Measurements from ENCODE around the gene APLNR.
"Not testable (repeated sequence)": the region's sequence is repeated elsewhere in the genome, so short reads cannot be mapped to it uniquely, and the experiment has no call there.

APLNR gene

GRCh38 chr11:57237204-57237681, at the start of gene APLNR:
TSS of gene APLNR (minus strand) at chr11:57237250. CDS start at chr11:57237004, 246 bp downstream.
- peak within 1 kb of the TSS in 4 of 21 experiments; percentile 14 to 61 (median 48) for H3K27ac ChIP-seq

GRCh38 chr11:57283231-57283990, 46.4 kb upstream of the APLNR start:
- peak overlapping the region in 9 of 21 experiments; percentile 20 to 67 (median 38) for H3K27ac ChIP-seq

More at GRCh38 chr11:57237204-57237681, at the start of gene APLNR:
- peak within 1 kb of the TSS; percentile 8 to 26 (median 14) for H3K4me3 ChIP-seq

GRCh38 chr11:57281546-57281945, 44.5 kb upstream of the APLNR start:
- not testable (repeated sequence) for H3K27ac ChIP-seq, H3K4me3 ChIP-seq

More at GRCh38 chr11:57283231-57283990, 46.4 kb upstream of the APLNR start:
- no peak overlapping the region for H3K4me3 ChIP-seq

GRCh38 chr11:57279116-57279515, 42.1 kb upstream of the APLNR start:
- H3K27ac ChIP-seq: peak overlapping the region in 2 of 21 experiments; percentile 0 to 63
- no peak overlapping the region for H3K4me3 ChIP-seq

- Histone ChIP-seq H3K27ac (peak overlapping the region in 6 of 21 experiments; percentile 0 to 84 (median 46)), H3K4me3 (no peak overlapping the region)
Measured at GRCh38 chr11:57278721-57279095, 41.7 kb upstream of the APLNR start.

GRCh38 chr11:57277845-57278720, 41.0 kb upstream of the APLNR start:
- no peak overlapping the region for H3K4me3 ChIP-seq
- H3K27ac ChIP-seq: peak overlapping the region in 18 of 21 experiments; percentile 2 to 84 (median 54)

- H3K27ac ChIP-seq: peak overlapping the region in 9 of 21 experiments; percentile 21 to 84 (median 63)
- no peak overlapping the region for H3K4me3 ChIP-seq
Measured at GRCh38 chr11:57276971-57277675, 40.1 kb upstream of the APLNR start.

GRCh38 chr11:57276169-57276970, 39.3 kb upstream of the APLNR start:
- peak overlapping the region in 2 of 21 experiments; percentile 29 to 37 for H3K27ac ChIP-seq

GRCh38 chr11:57275582-57275981, 38.5 kb upstream of the APLNR start:
- H3K4me3 ChIP-seq: no peak overlapping the region
- H3K27ac ChIP-seq: peak overlapping the region in 3 of 21 experiments; percentile 12 to 29 (median 25)

More at GRCh38 chr11:57276169-57276970, 39.3 kb upstream of the APLNR start:
- no peak overlapping the region for H3K4me3 ChIP-seq

- no peak overlapping the region for H3K4me3 ChIP-seq
- peak overlapping the region in 2 of 21 experiments; percentile 12 to 25 for H3K27ac ChIP-seq
Measured at GRCh38 chr11:57274904-57275498, 38.0 kb upstream of the APLNR start.

GRCh38 chr11:57273448-57274058, 36.5 kb upstream of the APLNR start:
- H3K27ac ChIP-seq: no peak overlapping the region
- H3K4me3 ChIP-seq: no peak overlapping the region

- no peak overlapping the region for H3K4me3 ChIP-seq
- H3K27ac ChIP-seq: peak overlapping the region in 1 of 21 experiments; percentile 28
Measured at GRCh38 chr11:57269571-57270021, 32.5 kb upstream of the APLNR start.

- Histone ChIP-seq H3K4me3 (no peak overlapping the region), H3K27ac (no peak overlapping the region)
Measured at GRCh38 chr11:57266157-57266556, 29.1 kb upstream of the APLNR start.

- no peak overlapping the region for H3K27ac ChIP-seq
- no peak overlapping the region for H3K4me3 ChIP-seq
Measured at GRCh38 chr11:57263351-57263750, 26.3 kb upstream of the APLNR start.

GRCh38 chr11:57262157-57262556, 25.1 kb upstream of the APLNR start:
- Histone ChIP-seq H3K27ac (no peak overlapping the region), H3K4me3 (no peak overlapping the region)

GRCh38 chr11:57260937-57261783, 24.1 kb upstream of the APLNR start:
- H3K27ac ChIP-seq: no peak overlapping the region
- no peak overlapping the region for H3K4me3 ChIP-seq

- no peak overlapping the region for H3K27ac ChIP-seq
Measured at GRCh38 chr11:57256119-57256518, 19.1 kb upstream of the APLNR start.

More at GRCh38 chr11:57256119-57256518, 19.1 kb upstream of the APLNR start:
- H3K4me3 ChIP-seq: no peak overlapping the region

Data from skin epidermis (tissue), 12 donors.